GM18858 (cell line): ENCODE measurements around the gene TMEM138.

Experiments used
- ATAC-seq: cut with Tn5 transposase; IDR thresholded peaks from one replicate; pipeline ENCODE4 v1.9.1; 2021; ENCODE audit not compliant: unreplicated experiment

The TMEM138 gene

GRCh38 chr11:61361741-61362541 is at the start of gene TMEM138, which contains the start of gene CYB561A3:
TMEM138 (plus strand) TSS chr11:61362374; CDS start chr11:61364391, 2,017 bp downstream.
CYB561A3 (minus strand) TSS chr11:61361882; CDS start chr11:61356713, 5,169 bp downstream.
- peak; percentile 73 for ATAC-seq

DNA sequence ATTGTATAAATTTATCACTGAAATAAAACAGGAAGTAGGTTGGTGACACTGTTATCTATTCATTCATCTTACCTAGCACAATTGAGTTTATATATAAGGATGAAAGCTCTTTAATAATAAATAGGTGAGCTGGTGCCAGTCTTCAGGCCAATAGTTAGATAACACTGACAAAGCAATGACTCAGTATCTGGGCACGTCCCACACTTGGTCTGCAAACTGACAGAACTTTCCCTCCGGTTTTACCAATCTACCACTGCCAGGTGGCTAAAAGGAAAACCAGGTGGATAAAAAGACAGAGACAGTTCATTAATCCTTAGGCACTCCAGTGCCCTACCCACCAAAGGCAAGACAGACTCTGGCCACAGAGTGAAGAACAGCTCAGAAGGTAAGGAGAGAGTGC is 46.9 kb upstream of the TMEM138 start:
- no peak for ATAC-seq

GRCh38 chr11:61325649-61326414 is 36.3 kb upstream of the TMEM138 start:
- no peak for ATAC-seq

GRCh38 chr11:61327669-61328071 is 34.5 kb upstream of the TMEM138 start:
- ATAC-seq = no peak

DNA sequence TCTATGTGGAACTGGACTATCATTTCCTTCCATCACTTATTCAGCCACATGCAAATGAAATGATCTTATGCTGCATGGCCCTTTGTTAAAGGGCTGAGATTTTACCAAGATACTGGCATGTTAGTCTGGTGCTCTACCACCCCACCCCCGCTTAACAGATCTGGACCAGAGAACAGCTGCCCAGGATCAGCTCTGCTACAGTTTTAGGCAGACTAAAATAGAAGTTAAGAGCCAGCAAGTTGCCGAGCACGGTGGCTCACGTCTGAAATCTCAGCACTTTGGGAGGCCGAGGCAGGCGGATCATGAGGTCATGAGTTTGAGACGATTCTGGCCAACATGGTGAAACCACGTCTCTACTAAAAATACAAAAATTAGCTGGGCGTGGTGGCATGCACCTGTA is 33.8 kb upstream of the TMEM138 start:
- ATAC-seq = no peak

GRCh38 chr11:61329871-61330270 is 32.3 kb upstream of the TMEM138 start:
- ATAC-seq = no peak

- no peak for ATAC-seq
These were observed 30.5 kb upstream of the TMEM138 start for GRCh38 chr11:61331651-61332050.

DNA sequence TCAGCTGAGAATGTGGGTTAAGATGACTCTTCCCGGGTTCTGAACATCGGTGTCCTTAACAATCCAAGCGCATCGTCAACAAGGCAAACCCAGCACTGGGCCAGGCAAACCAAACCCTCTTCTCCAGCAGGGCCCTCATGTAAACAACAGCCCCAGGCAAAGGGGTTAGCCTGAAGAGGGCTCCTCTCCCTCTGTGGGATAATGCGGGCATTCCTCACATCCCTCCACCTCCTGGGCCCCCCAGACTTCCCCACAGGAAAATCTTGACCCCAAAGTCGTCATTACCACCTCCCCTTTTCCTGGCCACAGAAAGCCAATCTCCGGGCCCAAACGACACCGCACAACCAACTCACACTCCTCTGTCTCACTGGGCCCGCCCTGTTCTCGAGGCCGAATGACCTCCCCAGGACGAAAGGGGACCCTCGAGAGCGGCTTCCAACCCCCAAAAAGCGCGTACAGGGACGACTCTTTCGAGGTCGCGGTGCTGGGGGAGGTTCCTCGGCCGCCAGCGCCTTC is 29.8 kb upstream of the TMEM138 start:
- ATAC-seq = no peak

GRCh38 chr11:61332797-61333549 is 29.2 kb upstream of the TMEM138 start, which contains the start of the genes DDB1 and TKFC:
DDB1 (minus strand) TSS chr11:61333105; CDS start chr11:61332968, 137 bp downstream.
TKFC (plus strand) TSS chr11:61333228; CDS start chr11:61334729, 1,501 bp downstream.
- peak; percentile 73 for ATAC-seq

GRCh38 chr11:61333550-61334433 is 28.4 kb upstream of the TMEM138 start:
- ATAC-seq = no peak

GRCh38 chr11:61334434-61335354 is 27.5 kb upstream of the TMEM138 start:
- no peak for ATAC-seq

- no peak for ATAC-seq
These were observed 26.8 kb upstream of the TMEM138 start for GRCh38 chr11:61335355-61335710.

GRCh38 chr11:61336171-61336935 is 25.8 kb upstream of the TMEM138 start:
- ATAC-seq = peak; percentile 53

GRCh38 chr11:61337706-61338470 is 24.3 kb upstream of the TMEM138 start:
- no peak for ATAC-seq

DNA sequence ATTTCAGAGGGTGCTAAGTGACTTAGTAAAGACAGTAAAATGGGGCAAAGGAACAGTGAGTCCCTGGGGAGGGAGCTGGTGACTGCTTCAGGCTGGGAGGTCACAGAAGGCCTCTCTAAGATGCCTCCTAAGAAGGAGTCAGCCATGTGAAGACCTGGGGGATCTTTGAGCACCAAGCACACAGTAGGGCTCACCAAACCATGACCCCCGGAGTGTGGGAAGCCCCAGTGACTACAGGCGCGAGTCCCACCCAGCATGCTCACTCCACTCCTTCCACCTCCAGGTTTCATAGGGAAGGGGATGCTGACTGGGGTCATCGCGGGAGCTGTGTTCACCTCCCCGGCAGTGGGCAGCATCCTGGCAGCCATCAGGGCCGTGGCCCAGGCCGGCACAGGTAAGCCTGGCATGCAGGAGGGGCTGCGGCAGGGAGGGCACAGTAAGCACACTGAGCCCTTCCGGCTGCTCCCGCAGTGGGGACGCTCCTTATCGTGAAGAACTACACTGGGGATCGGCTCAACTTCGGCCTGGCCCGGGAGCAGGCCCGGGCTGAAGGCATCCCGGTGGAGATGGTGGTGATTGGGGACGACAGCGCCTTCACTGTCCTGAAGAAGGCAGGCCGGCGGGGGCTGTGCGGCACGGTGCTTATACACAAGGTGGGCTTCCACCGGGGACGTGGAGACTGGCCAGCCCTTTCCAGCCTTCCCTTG is 23.2 kb upstream of the TMEM138 start:
- no peak for ATAC-seq

GRCh38 chr11:61339490-61339878 is 22.7 kb upstream of the TMEM138 start:
- ATAC-seq = no peak

GRCh38 chr11:61340979-61341378 is 21.2 kb upstream of the TMEM138 start:
- no peak for ATAC-seq
